CD8-positive, alpha-beta memory T cell (primary cell): ENCODE data around the gene TUT4. TPM values are rescaled to one million over a fixed set of nuclear protein-coding genes. Genes with fewer than 3 reads are reported as not detected.

ENCODE experiments used
- CTCF ChIA-PET: fragments of 350-600 bp; sonication (Branson Sonifier 250); formaldehyde crosslinking; loops from one replicate; lab custom pipeline; 2021; ENCODE audit warnings: antibody characterized with exemption; lab: Charles Lee
- POLR2A ChIA-PET: fragments of 350-600 bp; sonication (Branson Sonifier 250); formaldehyde crosslinking; loops from one replicate; lab custom pipeline; 2021; ENCODE audit warnings: antibody characterized with exemption; lab: Charles Lee
- DNase-seq, 5 donors: peaks; one replicate each; pipeline versions ENCODE4 v3.0.0 to v3.0.0-alpha.2; 2020 to 2022; ENCODE audit warnings: mixed read lengths in 1 of 5
- H3K27ac ChIP-seq: one replicate; pipeline ENCODE4 v1.7.0; 2013; ENCODE audit warnings: low read depth, mild to moderate bottlenecking, low read length, moderate library complexity
- H3K27me3 ChIP-seq: 2 replicates; pipeline ENCODE4 v1.7.0; 2013; ENCODE audit warnings: low read length, mild to moderate bottlenecking; ENCODE audit not compliant: insufficient read depth, poor library complexity, severe bottlenecking
- H3K36me3 ChIP-seq: 2 replicates; pipeline ENCODE4 v1.7.0; 2013; ENCODE audit warnings: mild to moderate bottlenecking, low read length, moderate library complexity; ENCODE audit not compliant: insufficient read depth
- H3K4me1 ChIP-seq: 2 replicates; pipeline ENCODE4 v1.7.0; 2013; ENCODE audit warnings: mild to moderate bottlenecking, low read length, moderate library complexity; ENCODE audit not compliant: insufficient read depth
- H3K4me3 ChIP-seq: 2 replicates; pipeline ENCODE4 v1.7.0; 2013; ENCODE audit warnings: mild to moderate bottlenecking, low read length
- H3K9me3 ChIP-seq: 2 replicates; pipeline ENCODE4 v1.7.0; 2013; ENCODE audit warnings: mild to moderate bottlenecking, low read length
- H3K27ac Mint-ChIP-seq, 8 donors: one replicate each; pipeline ENCODE4 v1.8.0; 2020 to 2021; ENCODE audit warnings: mixed read lengths in 8 of 8, mild to moderate bottlenecking in 6 of 8, inconsistent platforms in 3 of 8, moderate library complexity in 3 of 8
- H3K27me3 Mint-ChIP-seq, 2 donors: one replicate each; pipeline ENCODE4 v1.8.0; 2020 to 2021; ENCODE audit warnings: mixed read lengths in 2 of 2, mild to moderate bottlenecking in 1 of 2, moderate library complexity in 1 of 2
- H3K36me3 Mint-ChIP-seq, 3 donors: one replicate each; pipeline ENCODE4 v1.8.0; 2020 to 2021; ENCODE audit warnings: mixed read lengths in 3 of 3, inconsistent platforms in 1 of 3, mild to moderate bottlenecking in 1 of 3
- H3K4me1 Mint-ChIP-seq, 3 donors: one replicate each; pipeline ENCODE4 v1.8.0; 2020 to 2021; ENCODE audit warnings: mixed read lengths in 3 of 3, inconsistent platforms in 1 of 3, mild to moderate bottlenecking in 1 of 3
- H3K4me3 Mint-ChIP-seq, 7 donors: one replicate each; pipeline ENCODE4 v1.8.0; 2020 to 2021; ENCODE audit warnings: mixed read lengths in 7 of 7, mild to moderate bottlenecking in 6 of 7, moderate library complexity in 4 of 7, inconsistent platforms in 2 of 7
- H3K9me3 Mint-ChIP-seq, 5 donors: one replicate each; pipeline ENCODE4 v1.8.0; 2020 to 2022; ENCODE audit warnings: mixed read lengths in 5 of 5, mild to moderate bottlenecking in 3 of 5, moderate library complexity in 2 of 5, inconsistent platforms in 1 of 5
- polyA plus RNA-seq: library from polyadenylated mRNA; unstranded; fragments of 300-500 nt; fragmentation: Illumina TruSeq; gene quantifications from one replicate; pipeline ENCODE4 v1.2.3, GENCODE V29; 2021
- total RNA-seq, 2 experiments: library from RNA; stranded (reverse); gene quantifications; one replicate each; pipeline ENCODE4 v1.2.3, GENCODE V29; 2021

Gene TUT4
- total and polyA plus RNA-seq, 3 experiments from 2014 or later = 40.1 to 63.1 (median 54.1) TPM

DNA sequence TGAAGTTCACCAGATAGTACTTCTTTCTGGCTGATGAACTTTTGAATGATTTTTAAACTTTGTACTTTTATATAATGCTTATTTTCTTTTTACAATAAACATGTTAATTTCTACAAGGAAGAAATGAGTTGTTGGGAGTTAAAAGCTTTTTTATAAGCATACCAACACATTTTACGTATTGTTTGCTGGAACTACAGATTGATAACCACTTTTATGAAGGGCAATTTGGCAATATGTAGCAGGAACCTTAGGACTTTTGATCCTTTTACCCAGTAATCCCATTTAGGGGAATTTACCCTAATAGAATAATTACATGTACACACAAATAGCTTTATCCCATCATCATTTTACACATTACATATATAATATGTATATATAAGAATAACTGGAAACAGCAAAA, 132.2 kb downstream of the TUT4 start:
- Histone ChIP-seq H3K27me3 (no peaks in the 10 kb centered on the region), H3K9me3 (no peaks in the 10 kb centered on the region), H3K27ac (no peak overlapping the region), H3K4me3 (no peak overlapping the region), H3K4me1 (peaks cover 38% of the 10 kb centered on the region), H3K36me3 (peaks cover 18% of the 10 kb centered on the region)
- Mint-ChIP-seq H3K27ac (no peak overlapping the region), H3K4me3 (no peak overlapping the region), H3K9me3 (no peaks in the 10 kb centered on the region), H3K36me3 (peaks cover 0 to 67% (median 18%) of the 10 kb centered on the region in 3 donors), H3K4me1 (peaks cover 31 to 46% (median 43%) of the 10 kb centered on the region in 3 donors), H3K27me3 (no peaks in the 10 kb centered on the region)
- CTCF ChIA-PET = interaction anchor here (0.7 kb wide), 1 partner anchor 14 kb away, joined by 3 read pairs; no protein-coding TSS in a partner anchor
- POLR2A ChIA-PET = interaction anchor here (0.7 kb wide), 1 partner anchor 1818 kb away, joined by 3 read pairs; no protein-coding TSS in a partner anchor
- DNase-seq = no peak

DNA sequence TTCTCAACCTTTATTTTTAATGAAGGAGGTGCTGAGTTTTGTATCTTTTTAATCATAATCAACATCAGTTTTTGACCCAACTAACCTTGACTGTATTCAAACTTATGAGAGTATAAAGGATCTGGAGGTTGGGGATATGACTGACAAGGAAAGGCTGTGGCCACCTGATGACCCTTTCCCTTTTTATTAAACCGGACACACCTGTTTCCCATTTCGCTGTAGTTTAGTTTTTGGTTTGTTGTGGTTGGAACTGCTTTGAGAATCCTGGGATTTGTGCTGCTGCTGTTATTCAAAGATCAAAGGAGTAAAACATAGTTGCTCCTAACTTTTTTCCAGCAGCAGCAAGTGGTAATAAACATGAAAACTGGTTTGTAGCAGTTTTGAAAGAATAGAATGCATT, 136.1 kb downstream of the TUT4 start:
- H3K9me3 Mint-ChIP-seq = no peaks in the 10 kb centered on the region
- Histone ChIP-seq H3K4me3 (no peak overlapping the region), H3K36me3 (peaks cover 56% of the 10 kb centered on the region), H3K9me3 (no peaks in the 10 kb centered on the region), H3K27ac (no peak overlapping the region), H3K4me1 (peaks cover 7% of the 10 kb centered on the region), H3K27me3 (no peaks in the 10 kb centered on the region)
- ChIA-PET CTCF (interaction anchor here (1.6 kb wide), 1 partner anchor 12 kb away, joined by 3 read pairs; the partner anchor contains the start of genes ORC1 and PRPF38A), POLR2A (interaction anchor here (0.6 to 1.0 kb wide), 2 partner anchors 12 to 68 kb away, joined by 4 read pairs; partner anchors contain the start of genes ORC1 and PRPF38A)
- peaks cover 8 to 21% (median 17%) of the 10 kb centered on the region in 3 donors for H3K4me1 Mint-ChIP-seq
- H3K4me3 Mint-ChIP-seq = no peak overlapping the region
- DNase-seq = no peak
- no peaks in the 10 kb centered on the region for H3K27me3 Mint-ChIP-seq
- H3K27ac Mint-ChIP-seq = peak overlapping the region in 2 of 8 donors; percentile 4 to 29
- peaks cover 11 to 87% (median 29%) of the 10 kb centered on the region in 3 donors for H3K36me3 Mint-ChIP-seq

DNA sequence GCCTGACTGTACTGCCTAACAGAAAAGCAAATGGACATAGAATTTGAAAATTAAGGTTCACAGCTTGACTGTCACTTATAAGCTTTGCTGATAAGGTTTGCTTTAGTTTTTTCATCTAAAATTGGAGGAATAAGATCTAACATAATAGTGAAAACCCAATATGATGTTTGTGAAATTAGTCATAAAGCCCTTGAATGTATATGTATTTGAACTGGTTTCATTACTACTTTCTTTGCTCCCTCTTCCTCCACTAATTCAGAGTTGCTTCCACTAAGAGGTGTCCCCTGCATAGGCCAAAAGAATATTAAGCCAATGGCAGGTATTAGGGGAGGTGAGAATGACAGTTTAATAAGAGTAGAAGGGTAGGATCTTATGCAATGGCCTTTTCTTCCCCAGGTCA, 137.9 kb downstream of the TUT4 start:
- H3K27ac Mint-ChIP-seq = peak overlapping the region in 2 of 8 donors; percentile 5 to 27
- Histone ChIP-seq H3K4me3 (no peak overlapping the region), H3K27me3 (no peaks in the 10 kb centered on the region), H3K36me3 (peaks cover 70% of the 10 kb centered on the region), H3K27ac (no peak overlapping the region), H3K4me1 (peaks cover 7% of the 10 kb centered on the region), H3K9me3 (no peaks in the 10 kb centered on the region)
- peaks cover 11 to 89% (median 35%) of the 10 kb centered on the region in 3 donors for H3K36me3 Mint-ChIP-seq
- H3K9me3 Mint-ChIP-seq = no peaks in the 10 kb centered on the region
- no peaks in the 10 kb centered on the region for H3K27me3 Mint-ChIP-seq
- H3K4me1 Mint-ChIP-seq = peaks cover 8 to 20% (median 14%) of the 10 kb centered on the region in 3 donors
- ChIA-PET POLR2A (no interaction called here), CTCF (no interaction called here)
- H3K4me3 Mint-ChIP-seq = no peak overlapping the region
- DNase-seq = no peak

DNA sequence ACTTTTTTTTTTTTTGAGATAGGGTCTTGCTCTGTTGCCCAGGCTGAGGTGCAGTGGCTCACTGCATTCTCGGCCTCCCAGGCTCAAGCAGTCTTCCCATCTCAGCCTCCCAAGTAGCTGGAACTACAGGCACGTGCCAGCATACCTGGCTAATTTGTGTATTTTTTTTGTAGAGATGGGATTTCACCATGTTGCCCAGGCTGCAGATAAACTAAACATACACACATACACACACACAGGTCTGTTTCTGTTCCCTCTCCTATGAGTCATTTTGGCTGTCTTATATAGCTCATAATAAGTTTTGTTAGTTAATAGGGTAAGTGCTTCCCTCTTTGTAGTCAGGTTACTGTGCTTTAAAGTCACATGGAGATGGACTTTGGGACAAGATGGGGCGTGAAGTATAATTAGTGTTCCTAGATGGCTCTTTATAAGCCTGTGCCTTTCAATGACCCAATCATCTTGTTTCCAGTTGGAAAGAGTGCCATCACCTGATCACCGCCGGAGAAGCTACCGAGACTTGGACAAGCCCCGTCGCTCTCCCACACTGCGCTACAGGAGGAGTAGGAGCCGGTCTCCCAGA, 139.4 kb downstream of the TUT4 start:
- Mint-ChIP-seq H3K36me3 (peaks cover 17 to 88% (median 40%) of the 10 kb centered on the region in 3 donors), H3K27me3 (no peaks in the 10 kb centered on the region), H3K27ac (peak overlapping the region in 2 of 8 donors; percentile 51 to 64), H3K9me3 (no peaks in the 10 kb centered on the region), H3K4me1 (peaks cover 8 to 19% (median 12%) of the 10 kb centered on the region in 3 donors), H3K4me3 (no peak overlapping the region)
- ChIA-PET POLR2A (no interaction called here), CTCF (interaction anchor here (1.1 kb wide), 1 partner anchor 49 kb away, joined by 3 read pairs; no protein-coding TSS in a partner anchor)
- H3K4me3 ChIP-seq = no peak overlapping the region
- no peak for DNase-seq
- peaks cover 3% of the 10 kb centered on the region for H3K4me1 ChIP-seq
- H3K27ac ChIP-seq = no peak overlapping the region
- H3K9me3 ChIP-seq = no peaks in the 10 kb centered on the region
- H3K36me3 ChIP-seq = peaks cover 82% of the 10 kb centered on the region
- H3K27me3 ChIP-seq = no peaks in the 10 kb centered on the region

DNA sequence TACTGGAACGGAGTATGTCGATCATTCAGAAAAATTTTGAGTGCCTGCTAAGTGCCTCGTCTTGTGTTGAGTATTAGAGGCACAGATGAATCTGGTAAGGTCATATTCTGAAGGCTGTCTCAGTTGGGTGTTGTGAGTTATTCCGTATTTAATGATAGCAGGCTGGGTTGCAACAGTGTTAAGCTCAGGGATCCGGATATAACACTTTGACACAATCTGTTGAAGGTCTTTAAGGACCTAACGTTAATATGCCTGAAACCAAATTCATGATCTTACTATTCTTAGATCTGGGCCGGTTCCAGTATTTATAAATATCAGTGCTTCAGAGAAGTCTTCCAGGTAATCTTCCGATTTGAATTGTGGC, 147.9 kb downstream of the TUT4 start:
- H3K27me3 ChIP-seq = no peaks in the 10 kb centered on the region
- peaks cover 18% of the 10 kb centered on the region for H3K4me1 ChIP-seq
- H3K36me3 Mint-ChIP-seq = peaks cover 7 to 48% (median 16%) of the 10 kb centered on the region in 3 donors
- no peaks in the 10 kb centered on the region for H3K9me3 ChIP-seq
- peak overlapping the region; percentile 92 to 100 (median 99) for H3K27ac Mint-ChIP-seq
- no peak for DNase-seq
- ChIA-PET CTCF (interaction anchor here (0.9 to 2.6 kb wide), 8 partner anchors 12 to 281 kb away, joined by 3 to 12 read pairs (median 5); partner anchors contain the start of gene TUT4), POLR2A (interaction anchor here (0.7 to 2.9 kb wide), 8 partner anchors 12 to 1548 kb away, joined by 3 to 24 read pairs (median 5); partner anchors contain the start of genes CC2D1B, KTI12 and TUT4)
- peaks cover 24% of the 10 kb centered on the region for H3K36me3 ChIP-seq
- H3K4me1 Mint-ChIP-seq = peaks cover 37 to 51% (median 47%) of the 10 kb centered on the region in 3 donors
- peak overlapping the region; percentile 98 to 100 (median 99) for H3K4me3 Mint-ChIP-seq
- H3K4me3 ChIP-seq = peak overlapping the region; percentile 99
- peak overlapping the region; percentile 98 for H3K27ac ChIP-seq
- no peaks in the 10 kb centered on the region for H3K9me3 Mint-ChIP-seq
- peaks cover 0 to 2% of the 10 kb centered on the region in 2 donors for H3K27me3 Mint-ChIP-seq

DNA sequence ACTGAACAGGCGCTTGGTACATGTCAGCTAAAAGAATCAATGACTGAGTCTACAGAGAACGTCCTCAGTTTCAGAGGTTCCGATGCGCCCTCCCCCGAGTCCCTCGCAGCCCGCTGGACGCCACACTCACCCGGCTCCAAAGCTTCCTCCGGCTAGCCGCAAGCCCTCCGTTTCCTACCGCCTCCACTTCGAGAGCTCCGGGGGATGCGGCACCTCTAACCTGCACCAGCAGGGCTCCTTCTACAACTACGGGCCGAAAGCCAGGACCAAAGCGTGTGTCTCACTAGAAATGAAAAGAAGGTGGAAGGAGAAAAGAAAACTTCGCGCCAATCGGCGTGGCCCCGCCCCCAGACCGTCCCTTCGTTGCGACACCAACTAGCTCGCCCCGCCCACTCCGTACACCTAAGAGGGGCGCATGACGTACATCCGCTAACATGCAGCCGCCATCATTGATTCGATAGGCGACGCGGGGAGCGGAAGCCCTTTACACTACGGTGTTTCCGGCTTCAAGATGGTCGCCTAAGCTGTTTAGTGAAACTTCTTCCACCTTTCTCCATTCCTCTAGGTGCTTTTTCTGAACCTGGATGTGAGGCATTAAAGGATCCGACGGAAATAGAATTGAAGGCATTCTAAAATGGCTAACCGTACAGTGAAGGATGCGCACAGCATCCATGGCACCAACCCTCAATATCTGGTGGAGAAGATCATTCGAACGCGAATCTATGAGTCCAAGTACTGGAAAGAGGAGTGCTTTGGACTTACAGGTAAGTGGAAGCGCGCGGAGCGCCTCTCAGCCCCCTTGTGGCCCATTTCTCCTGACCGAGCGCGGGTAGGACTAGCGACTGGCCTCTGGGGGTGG, 148.5 kb downstream of the TUT4 start, which contains the start of the genes ORC1 and PRPF38A:
Gene ORC1 (minus strand): TSS at position 308 of the 859 bp plus-strand sequence. CDS start 2,200 bp downstream, outside the sequence.
Gene PRPF38A (plus strand): TSS at position 487 of the 859 bp plus-strand sequence. CDS start 148 bp downstream, at position 635.
- no peaks in the 10 kb centered on the region for H3K9me3 ChIP-seq
- peak; percentile 94 to 98 (median 96) for DNase-seq
- Mint-ChIP-seq H3K9me3 (no peaks in the 10 kb centered on the region), H3K4me1 (peaks cover 37 to 51% (median 47%) of the 10 kb centered on the region in 3 donors), H3K36me3 (peaks cover 7 to 47% (median 16%) of the 10 kb centered on the region in 3 donors), H3K4me3 (peak within 1 kb of the TSS; percentile 98 to 100 (median 99)), H3K27ac (peak within 1 kb of the TSS; percentile 92 to 100 (median 99)), H3K27me3 (peaks cover 0 to 2% of the 10 kb centered on the region in 2 donors)
- ChIA-PET CTCF (interaction anchor here (0.8 to 2.6 kb wide), 10 partner anchors 11 to 282 kb away, joined by 3 to 12 read pairs (median 4); partner anchors contain the start of gene TUT4), POLR2A (interaction anchor here (0.7 to 2.9 kb wide), 12 partner anchors 13 to 371 kb away, joined by 3 to 24 read pairs (median 4); partner anchors contain the start of genes CC2D1B, KTI12 and TUT4)
- peak within 1 kb of the TSS; percentile 98 for H3K27ac ChIP-seq
- H3K36me3 ChIP-seq = peaks cover 20% of the 10 kb centered on the region
- no peaks in the 10 kb centered on the region for H3K27me3 ChIP-seq
- peaks cover 18% of the 10 kb centered on the region for H3K4me1 ChIP-seq
- H3K4me3 ChIP-seq = peak within 1 kb of the TSS; percentile 99

DNA sequence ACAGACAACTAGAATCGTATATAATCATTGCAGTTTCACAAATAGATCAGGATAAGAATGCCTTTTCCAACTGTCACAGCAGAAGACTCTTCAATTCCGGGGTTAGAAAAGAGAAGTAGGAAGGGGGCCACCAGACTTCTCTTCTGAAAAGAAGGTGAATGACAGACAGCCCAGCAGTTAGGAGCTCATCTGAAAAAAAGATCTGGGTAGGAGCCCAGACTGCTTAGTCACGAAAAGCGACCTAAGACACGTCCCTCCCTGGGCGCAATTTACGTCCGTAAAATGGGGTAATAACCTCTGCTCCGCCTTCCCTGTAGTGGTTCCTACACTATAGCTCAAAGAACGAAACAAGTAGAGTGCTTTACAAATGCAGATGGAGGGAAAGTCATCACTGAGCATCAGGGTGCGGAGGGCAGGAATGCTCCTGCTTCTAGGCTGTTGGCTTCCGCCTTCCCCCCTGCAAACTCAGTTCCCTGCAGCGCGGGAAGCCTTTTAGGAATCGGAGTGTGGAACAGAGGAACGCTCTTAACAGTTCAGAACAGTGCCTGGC, 149.3 kb downstream of the TUT4 start:
- CTCF ChIA-PET = interaction anchor here (0.8 to 2.6 kb wide), 6 partner anchors 11 to 282 kb away, joined by 3 to 12 read pairs (median 3); no protein-coding TSS in a partner anchor
- POLR2A ChIA-PET = interaction anchor here (0.6 to 2.9 kb wide), 11 partner anchors 13 to 370 kb away, joined by 3 to 24 read pairs (median 5); partner anchors contain the start of genes CC2D1B, KTI12 and TUT4
- no peaks in the 10 kb centered on the region for H3K9me3 ChIP-seq
- peak; percentile 19 to 74 (median 40) for DNase-seq
- Mint-ChIP-seq H3K9me3 (no peaks in the 10 kb centered on the region), H3K4me3 (peak overlapping the region; percentile 98 to 100 (median 99)), H3K4me1 (peaks cover 34 to 47% (median 40%) of the 10 kb centered on the region in 3 donors), H3K27ac (peak overlapping the region; percentile 69 to 100 (median 98)), H3K27me3 (peaks cover 0 to 2% of the 10 kb centered on the region in 2 donors), H3K36me3 (peaks cover 1 to 40% (median 9%) of the 10 kb centered on the region in 3 donors)
- H3K27me3 ChIP-seq = no peaks in the 10 kb centered on the region
- H3K36me3 ChIP-seq = peaks cover 13% of the 10 kb centered on the region
- H3K4me3 ChIP-seq = peak overlapping the region; percentile 99
- peaks cover 18% of the 10 kb centered on the region for H3K4me1 ChIP-seq
- peak overlapping the region; percentile 98 for H3K27ac ChIP-seq
